Neuron (in vitro differentiated cells): ENCODE data around the gene TRIO.

Experiments
- H2AFZ ChIP-seq: one replicate; pipeline ENCODE4 v1.6.1; 2013; ENCODE audit warnings: low read depth, mild to moderate bottlenecking, inconsistent platforms, low read length, moderate library complexity
- H3K27me3 ChIP-seq: one replicate; pipeline ENCODE4 v1.6.1; 2013; ENCODE audit warnings: low read length; ENCODE audit not compliant: insufficient read depth
- H3K36me3 ChIP-seq: one replicate; pipeline ENCODE4 v1.6.1; 2013; ENCODE audit warnings: low read length; ENCODE audit not compliant: insufficient read depth
- H3K4me1 ChIP-seq: one replicate; pipeline ENCODE4 v1.6.1; 2013; ENCODE audit warnings: low read length; ENCODE audit not compliant: insufficient read depth
- H3K4me3 ChIP-seq: 2 replicates; pipeline ENCODE4 v1.5.1; 2013; ENCODE audit warnings: mild to moderate bottlenecking, low read length, moderate library complexity
- H3K9me3 ChIP-seq: one replicate; pipeline ENCODE4 v1.6.1; 2013; ENCODE audit warnings: low read length

Gene TRIO

DNA sequence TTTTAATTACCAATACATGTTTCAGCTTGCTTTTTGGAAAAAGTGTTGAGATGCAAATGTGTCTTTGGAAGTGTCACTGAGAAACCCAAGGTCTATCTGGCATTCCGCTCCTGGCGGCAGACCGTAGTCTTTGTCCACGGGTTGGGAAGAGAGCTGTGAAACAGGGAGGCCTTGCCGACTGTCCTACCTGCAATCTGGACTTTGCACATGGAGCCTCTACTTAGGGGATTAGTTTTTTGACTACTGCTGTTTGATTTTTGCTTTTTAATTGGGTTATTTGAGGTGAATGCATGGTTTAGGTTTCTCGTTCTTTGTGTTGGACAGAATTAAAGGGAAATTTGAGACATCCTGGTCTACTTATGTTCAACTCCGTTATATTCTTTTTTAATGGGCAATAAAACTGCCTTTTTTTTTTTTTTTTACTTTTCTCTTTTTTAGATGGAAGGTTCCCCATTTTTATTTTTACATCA lies 25.7 kb downstream of the TRIO start:
- peaks cover 18% of the 10 kb centered on the region for H3K4me1 ChIP-seq
- H2AFZ ChIP-seq: no peak overlapping the region
- H3K36me3 ChIP-seq: no peaks in the 10 kb centered on the region
- H3K27me3 ChIP-seq: no peaks in the 10 kb centered on the region
- no peak overlapping the region for H3K4me3 ChIP-seq
- H3K9me3 ChIP-seq: peaks cover 8% of the 10 kb centered on the region

GRCh38 chr5:14171046-14171445 lies 27.9 kb downstream of the TRIO start:
- Histone ChIP-seq H3K27me3 (no peaks in the 10 kb centered on the region), H3K36me3 (no peaks in the 10 kb centered on the region), H3K4me3 (no peak overlapping the region), H3K9me3 (no peaks in the 10 kb centered on the region), H2AFZ (no peak overlapping the region), H3K4me1 (peaks cover 24% of the 10 kb centered on the region)

- H3K4me1 ChIP-seq: peaks cover 24% of the 10 kb centered on the region
- no peaks in the 10 kb centered on the region for H3K9me3 ChIP-seq
- no peak overlapping the region for H3K4me3 ChIP-seq
- H3K27me3 ChIP-seq: no peaks in the 10 kb centered on the region
- H2AFZ ChIP-seq: no peak overlapping the region
- no peaks in the 10 kb centered on the region for H3K36me3 ChIP-seq
Observed at GRCh38 chr5:14171621-14172020, 28.5 kb downstream of the TRIO start.

GRCh38 chr5:14172149-14172795 lies 29.1 kb downstream of the TRIO start:
- H3K4me3 ChIP-seq: no peak overlapping the region
- peaks cover 24% of the 10 kb centered on the region for H3K4me1 ChIP-seq
- no peak overlapping the region for H2AFZ ChIP-seq
- no peaks in the 10 kb centered on the region for H3K36me3 ChIP-seq
- no peaks in the 10 kb centered on the region for H3K27me3 ChIP-seq
- H3K9me3 ChIP-seq: no peaks in the 10 kb centered on the region

DNA sequence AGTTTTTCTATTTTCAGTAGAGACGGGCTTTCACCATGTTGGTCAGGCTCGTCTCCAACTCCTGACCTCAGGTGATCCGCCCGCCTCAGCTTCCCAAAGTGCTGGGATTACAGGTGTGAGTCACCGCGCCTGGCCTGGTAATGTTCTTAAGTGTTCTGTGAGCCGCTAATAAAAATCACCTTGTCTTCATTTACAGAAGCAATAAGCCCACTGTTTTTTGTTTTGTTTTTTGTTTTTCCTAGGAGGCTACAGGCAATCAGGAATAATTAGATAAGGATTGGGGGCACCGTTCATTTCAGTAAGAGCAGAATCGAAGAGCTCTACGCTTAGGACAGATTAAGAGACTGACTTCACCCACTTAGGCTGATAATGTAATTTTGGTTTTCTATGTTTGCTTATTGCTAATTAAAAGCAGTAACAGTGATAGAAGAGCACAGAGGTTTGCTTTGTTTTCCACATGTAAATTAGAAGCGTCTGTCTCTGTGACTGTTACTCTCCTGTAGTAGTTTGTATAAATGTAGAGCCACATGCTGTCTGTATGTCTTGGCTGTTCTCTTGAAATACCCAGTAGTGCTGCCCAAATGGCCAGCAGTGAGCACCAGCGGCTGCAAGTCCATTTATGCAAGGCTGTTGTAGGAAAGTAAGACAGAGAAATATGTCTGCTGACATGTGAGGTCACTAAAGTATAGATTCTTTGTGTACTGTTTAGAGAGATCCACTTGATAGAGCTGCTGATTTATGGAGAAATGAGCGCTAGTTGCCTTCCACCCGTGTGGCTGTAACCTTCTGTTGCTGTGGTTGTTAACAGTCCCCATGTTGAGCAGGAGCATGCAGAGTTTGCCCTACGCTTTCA lies 30.5 kb downstream of the TRIO start:
- Histone ChIP-seq H3K4me3 (peak overlapping the region; percentile 19), H3K27me3 (no peaks in the 10 kb centered on the region), H3K4me1 (peaks cover 33% of the 10 kb centered on the region), H2AFZ (no peak overlapping the region), H3K9me3 (no peaks in the 10 kb centered on the region), H3K36me3 (no peaks in the 10 kb centered on the region)

DNA sequence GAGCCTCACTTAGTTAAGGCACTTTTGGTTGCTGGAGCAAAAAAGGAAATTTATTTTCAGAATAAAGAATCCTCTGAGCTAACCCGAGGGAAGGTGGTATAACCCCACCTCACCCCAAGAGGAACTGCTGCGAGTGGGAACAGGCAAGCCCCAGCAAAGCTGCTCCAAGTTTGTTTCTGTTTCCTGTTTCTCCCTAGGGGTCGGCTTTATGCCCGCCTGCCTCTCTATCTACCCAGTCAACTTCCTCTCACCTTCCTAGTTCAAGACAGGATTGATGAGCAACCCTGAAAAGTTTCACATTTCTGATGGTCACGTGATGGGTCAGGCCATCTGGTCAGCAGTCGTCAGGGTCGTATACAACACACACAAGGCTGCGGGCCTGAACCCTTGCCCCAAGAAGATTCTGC lies 31.1 kb downstream of the TRIO start:
- H3K9me3 ChIP-seq: no peaks in the 10 kb centered on the region
- no peak overlapping the region for H2AFZ ChIP-seq
- no peaks in the 10 kb centered on the region for H3K36me3 ChIP-seq
- peaks cover 37% of the 10 kb centered on the region for H3K4me1 ChIP-seq
- H3K27me3 ChIP-seq: no peaks in the 10 kb centered on the region
- H3K4me3 ChIP-seq: peak overlapping the region; percentile 19

DNA sequence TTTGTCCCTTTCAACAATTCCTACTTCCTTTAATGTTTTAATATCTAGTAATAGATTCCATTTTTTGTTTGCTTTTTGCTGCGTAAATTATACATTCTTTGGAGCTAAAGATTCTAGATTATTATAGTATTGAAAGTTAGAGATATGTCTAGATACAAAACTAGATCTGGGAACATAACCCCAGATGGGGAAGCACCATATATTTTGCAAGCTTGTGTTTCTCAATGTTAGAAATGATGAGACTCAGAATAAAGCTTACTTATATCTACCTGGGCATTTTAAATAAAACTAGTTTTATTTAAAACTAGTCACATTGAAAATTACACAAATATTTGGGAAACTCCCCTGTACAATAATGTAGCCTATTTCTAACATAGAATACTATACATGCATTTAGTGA lies 32.2 kb downstream of the TRIO start:
- Histone ChIP-seq H3K4me3 (no peak overlapping the region), H3K36me3 (no peaks in the 10 kb centered on the region), H3K9me3 (no peaks in the 10 kb centered on the region), H2AFZ (no peak overlapping the region), H3K4me1 (peaks cover 37% of the 10 kb centered on the region), H3K27me3 (no peaks in the 10 kb centered on the region)

DNA sequence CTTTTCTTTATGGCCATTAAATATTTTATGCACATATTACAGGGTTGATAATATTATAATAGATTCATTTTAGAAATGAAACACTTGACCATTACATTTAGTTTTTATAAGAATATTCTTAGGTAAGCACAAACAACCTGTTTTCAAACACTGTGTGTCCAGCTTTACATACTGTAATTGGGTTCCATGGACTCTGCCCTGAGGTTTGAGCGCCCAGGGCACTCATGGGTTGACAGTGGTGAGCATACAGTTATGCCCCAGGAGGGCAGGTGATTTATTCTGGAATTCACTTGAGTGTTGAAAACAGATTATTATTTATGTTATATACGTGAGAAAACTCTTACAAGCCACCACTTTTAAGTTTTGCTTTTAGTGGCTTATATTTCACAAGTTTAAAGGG lies 33.7 kb downstream of the TRIO start:
- H3K27me3 ChIP-seq: no peaks in the 10 kb centered on the region
- no peak overlapping the region for H2AFZ ChIP-seq
- no peaks in the 10 kb centered on the region for H3K36me3 ChIP-seq
- H3K4me1 ChIP-seq: peaks cover 33% of the 10 kb centered on the region
- no peak overlapping the region for H3K4me3 ChIP-seq
- no peaks in the 10 kb centered on the region for H3K9me3 ChIP-seq

DNA sequence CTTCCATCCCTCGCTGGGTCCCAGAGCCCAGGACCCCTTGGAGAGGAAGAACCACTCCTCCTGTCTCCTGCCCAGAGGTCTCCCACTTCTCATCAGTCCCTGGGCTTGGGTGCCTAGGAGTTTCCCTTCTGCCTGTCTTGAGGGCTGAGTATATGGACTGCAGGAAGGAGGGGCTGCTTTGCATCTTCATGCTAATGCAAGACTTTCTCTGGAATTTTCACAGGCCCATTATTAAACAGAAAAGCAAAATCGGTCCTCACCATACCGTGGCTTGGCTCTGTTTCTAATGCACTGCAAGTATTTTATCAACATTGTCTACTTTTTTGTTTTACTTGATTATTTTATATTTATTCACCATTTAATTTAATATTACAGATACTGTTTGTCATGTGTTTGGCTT lies 34.5 kb downstream of the TRIO start:
- Histone ChIP-seq H2AFZ (no peak overlapping the region), H3K4me1 (peaks cover 27% of the 10 kb centered on the region), H3K36me3 (no peaks in the 10 kb centered on the region), H3K27me3 (no peaks in the 10 kb centered on the region), H3K9me3 (no peaks in the 10 kb centered on the region), H3K4me3 (no peak overlapping the region)

DNA sequence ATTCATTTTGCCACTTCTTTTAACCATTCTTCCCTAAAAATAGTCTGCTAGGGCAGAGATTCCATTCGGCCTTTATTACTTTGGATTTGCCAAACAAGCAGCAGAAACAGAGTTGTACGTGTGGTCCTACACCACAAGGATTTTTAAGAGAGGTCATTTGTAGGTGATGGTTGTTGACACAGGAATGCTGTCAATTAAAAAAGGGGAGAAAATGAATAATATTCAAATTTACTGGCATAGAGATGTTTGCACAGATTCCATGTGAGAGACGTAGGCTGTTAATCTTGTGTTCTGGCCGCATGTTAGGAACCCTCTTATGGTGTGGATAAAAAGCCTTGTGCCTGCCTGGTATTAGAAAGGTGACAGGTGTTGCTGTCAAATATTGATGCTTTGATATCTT lies 34.9 kb downstream of the TRIO start:
- H3K36me3 ChIP-seq: no peaks in the 10 kb centered on the region
- H3K27me3 ChIP-seq: no peaks in the 10 kb centered on the region
- peaks cover 27% of the 10 kb centered on the region for H3K4me1 ChIP-seq
- no peak overlapping the region for H3K4me3 ChIP-seq
- no peaks in the 10 kb centered on the region for H3K9me3 ChIP-seq
- no peak overlapping the region for H2AFZ ChIP-seq

- no peaks in the 10 kb centered on the region for H3K36me3 ChIP-seq
- peaks cover 26% of the 10 kb centered on the region for H3K4me1 ChIP-seq
- no peaks in the 10 kb centered on the region for H3K9me3 ChIP-seq
- no peak overlapping the region for H3K4me3 ChIP-seq
- H2AFZ ChIP-seq: no peak overlapping the region
- H3K27me3 ChIP-seq: no peaks in the 10 kb centered on the region
Observed at GRCh38 chr5:14178671-14179211, 35.6 kb downstream of the TRIO start.

- Histone ChIP-seq H3K4me3 (no peak overlapping the region), H3K4me1 (peaks cover 23% of the 10 kb centered on the region), H2AFZ (no peak overlapping the region), H3K36me3 (no peaks in the 10 kb centered on the region), H3K9me3 (no peaks in the 10 kb centered on the region), H3K27me3 (no peaks in the 10 kb centered on the region)
Observed at GRCh38 chr5:14179446-14179845, 36.3 kb downstream of the TRIO start.

- peaks cover 20% of the 10 kb centered on the region for H3K4me1 ChIP-seq
- H3K4me3 ChIP-seq: no peak overlapping the region
- no peaks in the 10 kb centered on the region for H3K9me3 ChIP-seq
- no peaks in the 10 kb centered on the region for H3K27me3 ChIP-seq
- no peak overlapping the region for H2AFZ ChIP-seq
- no peaks in the 10 kb centered on the region for H3K36me3 ChIP-seq
Observed at GRCh38 chr5:14180437-14180836, 37.3 kb downstream of the TRIO start.
